ENCODE results near the gene SERPINB6. TPM values are rescaled to one million over a fixed set of nuclear protein-coding genes. Genes with fewer than 3 reads are reported as not detected.

The SERPINB6 gene
- total RNA-seq, 1 experiment from 2014 or later = 34.8 TPM

GRCh38 chr6:2920671-2921112 lies 50.7 kb downstream of the SERPINB6 start:
- no peak for DNase-seq (ENCODE audit: low spot score)
- H3K27ac ChIP-seq (ENCODE audit: low read depth, low read length, poor library complexity, severe bottlenecking) = no peak overlapping the region
- H3K4me1 ChIP-seq (ENCODE audit: insufficient read depth, low read length, poor library complexity, severe bottlenecking) = no peaks in the 10 kb centered on the region
- POLR2A ChIA-PET (ENCODE audit: low non-redundant PET) = no interaction called here
- no TSS peak for BruUV-seq (replicated peaks)
- TF ChIP-seq EZH2 (IDR thresholded peaks at IDR 0.05; ENCODE audit: borderline replicate concordance, low read depth, low read length, poor library complexity, severe bottlenecking) = no peak
- TF ChIP-seq, protein P1, sequence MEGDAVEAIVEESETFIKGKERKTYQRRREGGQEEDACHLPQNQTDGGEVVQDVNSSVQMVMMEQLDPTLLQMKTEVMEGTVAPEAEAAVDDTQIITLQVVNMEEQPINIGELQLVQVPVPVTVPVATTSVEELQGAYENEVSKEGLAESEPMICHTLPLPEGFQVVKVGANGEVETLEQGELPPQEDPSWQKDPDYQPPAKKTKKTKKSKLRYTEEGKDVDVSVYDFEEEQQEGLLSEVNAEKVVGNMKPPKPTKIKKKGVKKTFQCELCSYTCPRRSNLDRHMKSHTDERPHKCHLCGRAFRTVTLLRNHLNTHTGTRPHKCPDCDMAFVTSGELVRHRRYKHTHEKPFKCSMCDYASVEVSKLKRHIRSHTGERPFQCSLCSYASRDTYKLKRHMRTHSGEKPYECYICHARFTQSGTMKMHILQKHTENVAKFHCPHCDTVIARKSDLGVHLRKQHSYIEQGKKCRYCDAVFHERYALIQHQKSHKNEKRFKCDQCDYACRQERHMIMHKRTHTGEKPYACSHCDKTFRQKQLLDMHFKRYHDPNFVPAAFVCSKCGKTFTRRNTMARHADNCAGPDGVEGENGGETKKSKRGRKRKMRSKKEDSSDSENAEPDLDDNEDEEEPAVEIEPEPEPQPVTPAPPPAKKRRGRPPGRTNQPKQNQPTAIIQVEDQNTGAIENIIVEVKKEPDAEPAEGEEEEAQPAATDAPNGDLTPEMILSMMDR (conservative IDR thresholded peaks at IDR 0.05; ENCODE audit: low read depth, low read length) = no peak
- H3K36me3 ChIP-seq (ENCODE audit: insufficient read depth, low read length, poor library complexity, severe bottlenecking) = no peaks in the 10 kb centered on the region
- intact Hi-C loops (cut with micrococcal nuclease; ENCODE audit: unreplicated experiment) = no loop called here
- H3K4me3 ChIP-seq (ENCODE audit: low read depth, low read length, poor library complexity, severe bottlenecking) = no peak overlapping the region
- CTCF ChIA-PET = no interaction called here
- H3K9me3 ChIP-seq (ENCODE audit: low read depth, low read length, poor library complexity, severe bottlenecking) = no peaks in the 10 kb centered on the region
- H3K27me3 ChIP-seq (replicated peaks; ENCODE audit: insufficient read depth, low read depth, low read length, poor library complexity) = no peaks in the 10 kb centered on the region

- no TSS peak for BruUV-seq (replicated peaks)
- CTCF ChIA-PET = no interaction called here
- POLR2A ChIA-PET (ENCODE audit: low non-redundant PET) = no interaction called here
- no peaks in the 10 kb centered on the region for H3K36me3 ChIP-seq (ENCODE audit: insufficient read depth, low read length, poor library complexity, severe bottlenecking)
- no peak for DNase-seq (ENCODE audit: low spot score)
- no peak overlapping the region for H3K27ac ChIP-seq (ENCODE audit: low read depth, low read length, poor library complexity, severe bottlenecking)
- intact Hi-C loops (cut with micrococcal nuclease; ENCODE audit: unreplicated experiment) = no loop called here
- no peaks in the 10 kb centered on the region for H3K4me1 ChIP-seq (ENCODE audit: insufficient read depth, low read length, poor library complexity, severe bottlenecking)
- H3K9me3 ChIP-seq (ENCODE audit: low read depth, low read length, poor library complexity, severe bottlenecking) = no peaks in the 10 kb centered on the region
- H3K27me3 ChIP-seq (replicated peaks; ENCODE audit: insufficient read depth, low read depth, low read length, poor library complexity) = no peaks in the 10 kb centered on the region
- no peak overlapping the region for H3K4me3 ChIP-seq (ENCODE audit: low read depth, low read length, poor library complexity, severe bottlenecking)
- TF ChIP-seq, protein P1 (conservative IDR thresholded peaks at IDR 0.05; ENCODE audit: low read depth, low read length) = no peak
- no peak for TF ChIP-seq EZH2 (IDR thresholded peaks at IDR 0.05; ENCODE audit: borderline replicate concordance, low read depth, low read length, poor library complexity, severe bottlenecking)
Measured at GRCh38 chr6:2919886-2920285, 51.5 kb downstream of the SERPINB6 start.

- intact Hi-C loops (cut with micrococcal nuclease; ENCODE audit: unreplicated experiment) = no loop called here
- Histone ChIP-seq H3K4me1 (ENCODE audit: insufficient read depth, low read length, poor library complexity, severe bottlenecking) (no peaks in the 10 kb centered on the region), H3K9me3 (ENCODE audit: low read depth, low read length, poor library complexity, severe bottlenecking) (no peaks in the 10 kb centered on the region), H3K4me3 (ENCODE audit: low read depth, low read length, poor library complexity, severe bottlenecking) (no peak overlapping the region), H3K27ac (ENCODE audit: low read depth, low read length, poor library complexity, severe bottlenecking) (no peak overlapping the region), H3K36me3 (ENCODE audit: insufficient read depth, low read length, poor library complexity, severe bottlenecking) (no peaks in the 10 kb centered on the region), H3K27me3 (replicated peaks; ENCODE audit: insufficient read depth, low read depth, low read length, poor library complexity) (no peaks in the 10 kb centered on the region)
- no TSS peak for BruUV-seq (replicated peaks)
- ChIA-PET POLR2A (ENCODE audit: low non-redundant PET) (no interaction called here), CTCF (no interaction called here)
- DNase-seq (ENCODE audit: low spot score) = no peak
- TF ChIP-seq, protein P1 (conservative IDR thresholded peaks at IDR 0.05; ENCODE audit: low read depth, low read length) = no peak
- no peak for TF ChIP-seq EZH2 (IDR thresholded peaks at IDR 0.05; ENCODE audit: borderline replicate concordance, low read depth, low read length, poor library complexity, severe bottlenecking)
Measured at GRCh38 chr6:2919401-2919800, 52.0 kb downstream of the SERPINB6 start.

All from A673 (cell line).